Cardiac fibroblast (primary cell): ENCODE measurements around the gene GARRE1.

Experiments used
- DNase-seq, 2 donors: peaks; one replicate each; pipeline versions ENCODE4 v3.0.0 to v3.0.0-alpha.2; 2010; ENCODE audit warnings: low read depth in 2 of 2
- H3K4me3 ChIP-seq, 2 donors: replicated peaks in 1 of 2; 1 replicate in 1 of 2; 2 replicates in 1 of 2; pipeline ENCODE4 v1.5.1; 2011; ENCODE audit warnings: low read depth in 2 of 2, low read length in 2 of 2, mild to moderate bottlenecking in 2 of 2, moderate library complexity in 1 of 2
- TF ChIP-seq, protein P1 (sequence below): IDR thresholded peaks from one replicate; pipeline ENCODE4 v1.5.1; 2011; ENCODE audit warnings: low read depth, mild to moderate bottlenecking, low read length, inconsistent platforms

GARRE1 gene

DNA sequence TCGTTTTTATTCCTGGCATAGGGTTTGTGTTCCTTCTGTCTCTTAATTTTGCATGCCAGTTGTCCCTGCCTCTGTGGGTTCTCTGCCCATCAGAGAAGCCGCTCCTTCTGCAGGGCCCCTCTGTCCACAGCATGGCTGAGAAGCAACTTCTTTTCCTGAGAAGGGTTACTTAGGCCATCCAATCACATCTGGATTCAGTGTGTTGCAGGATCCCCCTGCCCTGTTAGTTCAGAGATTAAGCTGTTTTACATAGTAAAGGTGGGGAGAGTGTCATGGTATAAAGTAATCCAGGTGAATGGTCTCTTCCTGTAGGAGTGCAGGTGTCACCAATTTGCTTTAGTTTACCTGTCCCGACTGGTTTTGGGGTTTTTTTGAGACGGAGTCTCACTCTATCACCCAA, 22.9 kb upstream of the GARRE1 start:
- no peak for DNase-seq
- TF ChIP-seq, protein P1, sequence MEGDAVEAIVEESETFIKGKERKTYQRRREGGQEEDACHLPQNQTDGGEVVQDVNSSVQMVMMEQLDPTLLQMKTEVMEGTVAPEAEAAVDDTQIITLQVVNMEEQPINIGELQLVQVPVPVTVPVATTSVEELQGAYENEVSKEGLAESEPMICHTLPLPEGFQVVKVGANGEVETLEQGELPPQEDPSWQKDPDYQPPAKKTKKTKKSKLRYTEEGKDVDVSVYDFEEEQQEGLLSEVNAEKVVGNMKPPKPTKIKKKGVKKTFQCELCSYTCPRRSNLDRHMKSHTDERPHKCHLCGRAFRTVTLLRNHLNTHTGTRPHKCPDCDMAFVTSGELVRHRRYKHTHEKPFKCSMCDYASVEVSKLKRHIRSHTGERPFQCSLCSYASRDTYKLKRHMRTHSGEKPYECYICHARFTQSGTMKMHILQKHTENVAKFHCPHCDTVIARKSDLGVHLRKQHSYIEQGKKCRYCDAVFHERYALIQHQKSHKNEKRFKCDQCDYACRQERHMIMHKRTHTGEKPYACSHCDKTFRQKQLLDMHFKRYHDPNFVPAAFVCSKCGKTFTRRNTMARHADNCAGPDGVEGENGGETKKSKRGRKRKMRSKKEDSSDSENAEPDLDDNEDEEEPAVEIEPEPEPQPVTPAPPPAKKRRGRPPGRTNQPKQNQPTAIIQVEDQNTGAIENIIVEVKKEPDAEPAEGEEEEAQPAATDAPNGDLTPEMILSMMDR: no peak
- H3K4me3 ChIP-seq: no peak overlapping the region

DNA sequence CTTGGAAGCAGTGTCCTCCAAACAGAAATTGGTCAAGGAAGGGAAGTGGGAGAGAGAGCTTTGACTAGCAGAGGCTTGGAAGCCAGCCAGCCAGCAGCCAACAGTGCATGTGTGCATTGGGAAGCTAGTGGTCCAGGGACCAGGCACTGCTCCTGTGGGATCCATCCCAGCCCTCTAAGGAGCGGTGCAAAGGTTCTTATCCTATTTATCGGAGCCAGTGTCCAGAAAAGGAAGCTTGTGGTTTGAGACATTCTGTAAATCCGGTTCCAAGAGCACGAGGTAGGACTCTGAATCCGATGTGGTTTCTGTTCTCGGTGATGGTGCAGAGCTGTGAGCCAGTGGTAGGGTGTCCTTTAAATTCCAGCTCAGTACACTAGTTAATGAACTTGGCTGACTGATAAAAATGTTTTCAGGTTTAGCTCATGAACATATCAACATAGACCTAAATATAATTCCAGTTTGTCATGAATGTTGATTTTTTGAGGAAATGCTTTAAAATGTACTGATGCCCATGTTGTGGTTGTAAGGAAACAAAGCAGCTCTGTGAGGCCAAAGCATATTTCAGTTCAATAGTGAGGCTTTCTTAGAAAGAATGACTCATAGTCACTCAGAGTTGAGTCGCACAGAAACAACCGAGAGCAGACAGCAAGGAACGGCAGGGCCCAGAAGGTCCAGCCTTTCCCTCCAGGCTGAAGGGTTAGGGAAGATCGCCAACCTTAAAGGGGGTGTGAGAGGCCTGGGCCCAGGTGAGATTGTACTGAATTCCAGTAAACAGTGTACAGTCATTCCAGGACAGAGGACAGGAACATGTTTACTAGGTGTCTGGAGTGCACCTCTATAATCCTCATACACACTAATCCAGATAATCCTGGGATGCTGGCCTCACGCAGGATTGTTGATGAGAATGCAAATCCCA, 21.5 kb upstream of the GARRE1 start:
- H3K4me3 ChIP-seq: peak overlapping the region; percentile 12 to 13
- TF ChIP-seq, protein P1: no peak
- DNase-seq: peak; percentile 86 to 95

GRCh38 chr19:34235425-34235940, 18.9 kb upstream of the GARRE1 start:
- no peak for DNase-seq
- H3K4me3 ChIP-seq: no peak overlapping the region
- TF ChIP-seq, protein P1: no peak

- peak in 1 of 2 donors; percentile 49 for DNase-seq
- H3K4me3 ChIP-seq: no peak overlapping the region
- TF ChIP-seq, protein P1: no peak
Observed at GRCh38 chr19:34236035-34236987, 18.0 kb upstream of the GARRE1 start.

GRCh38 chr19:34237283-34237682, 17.1 kb upstream of the GARRE1 start:
- no peak overlapping the region for H3K4me3 ChIP-seq
- TF ChIP-seq, protein P1: no peak
- no peak for DNase-seq

GRCh38 chr19:34237939-34238338, 16.4 kb upstream of the GARRE1 start:
- TF ChIP-seq, protein P1: no peak
- no peak for DNase-seq
- H3K4me3 ChIP-seq: no peak overlapping the region
